Osteoblast (primary cell): Measurements from ENCODE around the gene WASF3. TPM values are rescaled to one million over a fixed set of nuclear protein-coding genes. Genes with fewer than 3 reads are reported as not detected.
A peak's percentile ranks its signal among the peaks of the same experiment; 100 is the strongest.
"Not testable (repeated sequence)": the region's sequence is repeated elsewhere in the genome, so short reads cannot be mapped to it uniquely, and the experiment has no call there.

Source experiments
- DNase-seq: peaks from one replicate; pipeline ENCODE4 v3.0.0; 2011; ENCODE audit warnings: low spot score, mixed read lengths; ENCODE audit not compliant: insufficient read length; ENCODE audit errors: missing footprints
- H2AFZ ChIP-seq: 2 replicates; pipeline ENCODE4 v1.6.0; 2011; ENCODE audit warnings: mild to moderate bottlenecking, low read length
- H3K27ac ChIP-seq: 2 replicates; pipeline ENCODE4 v1.5.1; 2011; ENCODE audit warnings: mild to moderate bottlenecking, low read depth, low read length, moderate library complexity
- H3K27me3 ChIP-seq: 2 replicates; pipeline ENCODE4 v1.6.0; 2012; ENCODE audit warnings: mild to moderate bottlenecking, control low read depth, inconsistent platforms, low read length, moderate library complexity; ENCODE audit not compliant: insufficient read depth
- H3K36me3 ChIP-seq: 2 replicates; pipeline ENCODE4 v1.5.1; 2011; ENCODE audit warnings: mild to moderate bottlenecking, low read length, control low read depth, moderate library complexity; ENCODE audit not compliant: insufficient read depth
- H3K4me1 ChIP-seq: 2 replicates; pipeline ENCODE4 v1.5.1; 2011; ENCODE audit warnings: mild to moderate bottlenecking, low read length, control low read depth, moderate library complexity; ENCODE audit not compliant: insufficient read depth
- H3K4me2 ChIP-seq: 2 replicates; pipeline ENCODE4 v1.6.0; 2011; ENCODE audit warnings: mild to moderate bottlenecking, low read length; ENCODE audit not compliant: insufficient read depth
- H3K4me3 ChIP-seq: fragments of 200-600 bp; sonication (generic); 3 replicates; pipeline ENCODE4 v1.5.1; 2012; ENCODE audit warnings: mild to moderate bottlenecking, low read length, inconsistent platforms; ENCODE audit not compliant: insufficient read depth
- H3K79me2 ChIP-seq: 2 replicates; pipeline ENCODE4 v1.6.0; 2012; ENCODE audit warnings: mild to moderate bottlenecking, low read length, control low read depth, inconsistent platforms; ENCODE audit not compliant: insufficient read depth
- H3K9me3 ChIP-seq: 2 replicates; pipeline ENCODE4 v1.5.1; 2011; ENCODE audit warnings: low read depth, low read length, control low read depth
- H4K20me1 ChIP-seq: 2 replicates; pipeline ENCODE4 v1.6.0; 2012; ENCODE audit warnings: mild to moderate bottlenecking, low read length, control low read depth; ENCODE audit not compliant: insufficient read depth
- total RNA-seq: library from RNA; depleted of rRNA; stranded (reverse); fragments of >200 nt; gene quantifications from 2 replicates; pipeline ENCODE4 v1.2.3, GENCODE V29; 2012
- TF ChIP-seq, protein P1 (sequence below): IDR thresholded peaks from 2 replicates; pipeline ENCODE4 v1.5.1; 2011; ENCODE audit warnings: mild to moderate bottlenecking, low read depth, low read length, moderate library complexity; ENCODE audit errors: extremely low read depth

Gene WASF3
- total RNA-seq, 1 donor = 23.5 TPM

DNA sequence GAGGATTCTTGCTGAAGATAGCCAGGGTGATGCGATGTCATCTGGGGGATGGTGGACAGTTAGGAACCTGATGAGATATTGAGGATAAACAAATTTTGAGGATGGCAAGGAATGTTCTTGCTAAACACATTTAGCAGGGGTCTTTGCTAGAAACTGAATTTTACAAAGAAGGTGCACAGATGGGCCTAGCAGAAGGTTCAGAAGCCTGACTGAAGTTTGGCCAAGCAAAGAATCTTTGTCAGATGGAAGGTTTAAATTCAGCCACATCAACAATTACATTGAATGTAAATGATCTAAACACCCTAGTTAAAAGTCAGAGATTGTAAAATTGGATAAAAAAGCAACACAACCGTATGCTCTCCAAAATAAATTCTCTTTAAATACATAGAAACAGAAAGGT, 68.8 kb downstream of the WASF3 start:
- no peak overlapping the region for H3K4me2 ChIP-seq
- H3K79me2 ChIP-seq = peaks cover 9% of the 10 kb centered on the region
- H4K20me1 ChIP-seq = peaks cover 5% of the 10 kb centered on the region
- no peaks in the 10 kb centered on the region for H3K9me3 ChIP-seq
- H3K4me3 ChIP-seq = no peak overlapping the region
- TF ChIP-seq, protein P1, sequence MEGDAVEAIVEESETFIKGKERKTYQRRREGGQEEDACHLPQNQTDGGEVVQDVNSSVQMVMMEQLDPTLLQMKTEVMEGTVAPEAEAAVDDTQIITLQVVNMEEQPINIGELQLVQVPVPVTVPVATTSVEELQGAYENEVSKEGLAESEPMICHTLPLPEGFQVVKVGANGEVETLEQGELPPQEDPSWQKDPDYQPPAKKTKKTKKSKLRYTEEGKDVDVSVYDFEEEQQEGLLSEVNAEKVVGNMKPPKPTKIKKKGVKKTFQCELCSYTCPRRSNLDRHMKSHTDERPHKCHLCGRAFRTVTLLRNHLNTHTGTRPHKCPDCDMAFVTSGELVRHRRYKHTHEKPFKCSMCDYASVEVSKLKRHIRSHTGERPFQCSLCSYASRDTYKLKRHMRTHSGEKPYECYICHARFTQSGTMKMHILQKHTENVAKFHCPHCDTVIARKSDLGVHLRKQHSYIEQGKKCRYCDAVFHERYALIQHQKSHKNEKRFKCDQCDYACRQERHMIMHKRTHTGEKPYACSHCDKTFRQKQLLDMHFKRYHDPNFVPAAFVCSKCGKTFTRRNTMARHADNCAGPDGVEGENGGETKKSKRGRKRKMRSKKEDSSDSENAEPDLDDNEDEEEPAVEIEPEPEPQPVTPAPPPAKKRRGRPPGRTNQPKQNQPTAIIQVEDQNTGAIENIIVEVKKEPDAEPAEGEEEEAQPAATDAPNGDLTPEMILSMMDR = no peak
- H3K4me1 ChIP-seq = no peaks in the 10 kb centered on the region
- H3K36me3 ChIP-seq = no peaks in the 10 kb centered on the region
- H3K27ac ChIP-seq = no peak overlapping the region
- H3K27me3 ChIP-seq = no peaks in the 10 kb centered on the region
- no peak for DNase-seq
- no peak overlapping the region for H2AFZ ChIP-seq

DNA sequence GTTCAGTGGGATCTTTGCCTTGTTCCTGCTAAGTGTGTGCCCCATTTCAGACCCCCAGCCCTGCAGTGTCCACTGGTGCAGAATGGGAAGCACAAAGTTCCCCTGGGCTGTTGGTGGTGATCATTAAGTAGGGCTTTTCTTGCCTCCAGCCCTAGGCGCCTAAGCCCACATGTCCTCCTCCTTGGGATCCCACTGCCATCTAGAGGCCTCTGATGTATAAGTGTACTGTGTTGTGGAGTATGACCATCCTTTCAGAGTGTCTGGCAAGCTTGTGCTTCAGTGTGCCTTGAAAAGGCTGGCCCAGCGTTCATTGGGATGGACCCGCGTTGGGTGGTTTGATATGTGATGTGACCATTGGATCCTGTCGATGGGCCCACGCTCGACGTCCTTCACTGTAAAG, 71.2 kb downstream of the WASF3 start:
- DNase-seq = no peak

DNA sequence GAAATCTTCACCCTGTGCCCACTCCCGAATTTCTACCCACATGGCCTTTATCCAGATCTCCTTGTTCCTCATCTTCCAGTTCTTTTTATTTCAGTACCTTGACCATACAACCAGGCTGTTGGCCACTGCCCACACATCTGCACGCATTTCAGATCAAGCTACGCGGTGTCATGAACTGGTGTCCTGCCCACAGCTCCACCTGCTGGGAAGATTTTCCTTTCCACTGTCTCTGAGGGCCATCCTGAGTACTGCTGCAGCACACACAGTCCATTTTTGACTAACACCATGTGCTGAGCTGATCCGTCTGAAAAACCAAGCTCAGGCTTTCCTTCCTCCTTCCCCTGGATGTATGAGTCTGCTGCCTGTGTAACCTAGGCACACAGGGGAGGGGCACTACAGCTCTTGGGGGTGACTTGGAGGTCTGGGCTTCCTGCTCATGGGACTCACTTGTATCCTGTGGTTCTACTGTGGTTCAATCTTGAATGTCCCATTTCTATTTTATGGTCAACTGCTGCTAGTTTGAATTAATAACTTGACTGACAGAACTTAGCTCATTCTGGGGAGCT, 71.9 kb downstream of the WASF3 start:
- Histone ChIP-seq H3K9me3 (no peaks in the 10 kb centered on the region), H2AFZ (no peak overlapping the region), H3K27me3 (no peaks in the 10 kb centered on the region), H3K4me1 (no peaks in the 10 kb centered on the region), H3K4me3 (no peak overlapping the region), H3K4me2 (no peak overlapping the region), H3K79me2 (peaks cover 10% of the 10 kb centered on the region), H4K20me1 (peaks cover 5% of the 10 kb centered on the region), H3K27ac (no peak overlapping the region), H3K36me3 (no peaks in the 10 kb centered on the region)
- TF ChIP-seq, protein P1 = no peak
- DNase-seq = no peak

More for the DNA sequence above, 71.2 kb downstream of the WASF3 start:
- Histone ChIP-seq H3K4me1 (no peaks in the 10 kb centered on the region), H2AFZ (no peak overlapping the region), H3K36me3 (no peaks in the 10 kb centered on the region), H3K27me3 (no peaks in the 10 kb centered on the region), H3K4me3 (no peak overlapping the region), H3K4me2 (no peak overlapping the region), H3K27ac (no peak overlapping the region), H4K20me1 (peaks cover 5% of the 10 kb centered on the region), H3K9me3 (no peaks in the 10 kb centered on the region), H3K79me2 (peaks cover 10% of the 10 kb centered on the region)
- TF ChIP-seq, protein P1 = peak; percentile 41

DNA sequence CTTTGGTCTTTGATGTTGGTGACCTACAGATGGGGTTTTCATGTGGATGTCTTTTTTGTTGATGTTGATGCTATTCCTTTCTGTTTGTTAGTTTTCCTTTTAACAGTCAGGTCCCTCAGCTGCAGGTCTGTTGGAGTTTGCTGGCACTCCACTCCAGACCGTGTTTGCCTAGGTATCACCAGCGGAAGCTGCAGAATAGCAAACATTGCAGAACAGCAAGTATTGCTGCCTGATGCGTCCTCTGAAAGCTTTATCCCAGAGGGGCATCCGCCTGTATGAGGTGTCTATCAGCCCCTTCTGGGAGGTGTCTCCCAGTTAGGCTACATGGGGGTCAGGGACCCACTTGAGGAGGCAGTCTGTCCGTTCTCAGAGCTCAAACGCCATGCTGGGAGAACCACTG, 78.2 kb downstream of the WASF3 start:
- H3K4me2 ChIP-seq, H3K36me3 ChIP-seq, H3K27ac ChIP-seq, H3K9me3 ChIP-seq, H3K4me3 ChIP-seq, H4K20me1 ChIP-seq, H2AFZ ChIP-seq, H3K4me1 ChIP-seq, DNase-seq, H3K27me3 ChIP-seq: not testable (repeated sequence)
- H3K79me2 ChIP-seq = peaks cover 16% of the 10 kb centered on the region

DNA sequence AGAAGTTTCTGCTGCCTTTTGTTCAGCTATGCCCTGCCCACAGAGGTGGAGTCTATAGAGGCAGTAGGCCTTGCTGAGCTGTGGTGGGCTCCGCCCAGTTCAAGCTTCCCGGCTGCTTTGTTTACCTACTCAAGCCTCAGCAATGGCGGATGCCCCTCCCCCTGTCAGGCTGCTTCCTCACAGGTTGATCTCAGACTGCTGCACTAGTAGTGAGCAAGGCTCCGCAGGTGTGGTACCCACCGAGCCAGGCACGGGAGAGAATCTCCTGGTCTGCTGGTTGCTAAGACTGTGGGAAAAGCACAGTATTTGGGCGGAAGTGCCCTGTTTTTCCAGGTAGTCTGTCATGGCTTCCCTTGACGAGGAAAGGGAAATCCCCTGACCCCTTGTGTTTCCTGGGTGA, 78.6 kb downstream of the WASF3 start:
- H3K4me1 ChIP-seq, H3K27ac ChIP-seq, H3K9me3 ChIP-seq, H3K4me2 ChIP-seq, H3K4me3 ChIP-seq, H3K27me3 ChIP-seq, H4K20me1 ChIP-seq, DNase-seq, H2AFZ ChIP-seq, H3K36me3 ChIP-seq: not testable (repeated sequence)
- peaks cover 16% of the 10 kb centered on the region for H3K79me2 ChIP-seq
